Measurements from ENCODE around the gene PFKFB3. TPM values are rescaled to one million over a fixed set of nuclear protein-coding genes. Genes with fewer than 3 reads are reported as not detected.

The PFKFB3 gene
- total and polyA plus RNA-seq, 2 of the 13 experiments (the other 11 are each of a cell fraction or from before 2014, with no cell fraction given) = 1.2 to 13.3 TPM

GRCh38 chr10:6171881-6172695 is 30.6 kb upstream of the PFKFB3 start (continued):
- no peak for TF ChIP-seq ZUFSP (CRISPR knock-in tag; IDR thresholded peaks at IDR 0.05; ENCODE audit: borderline replicate concordance)
- no peak for TF ChIP-seq ZNF451 (CRISPR knock-in tag; IDR thresholded peaks at IDR 0.05)
- no peak for TF ChIP-seq RFX3 (CRISPR knock-in tag; IDR thresholded peaks at IDR 0.05)
- no peak for TF ChIP-seq ZFP36L1 (CRISPR knock-in tag; IDR thresholded peaks at IDR 0.05)
- no peak for TF ChIP-seq MTF1 (CRISPR knock-in tag; IDR thresholded peaks at IDR 0.05)

DNA sequence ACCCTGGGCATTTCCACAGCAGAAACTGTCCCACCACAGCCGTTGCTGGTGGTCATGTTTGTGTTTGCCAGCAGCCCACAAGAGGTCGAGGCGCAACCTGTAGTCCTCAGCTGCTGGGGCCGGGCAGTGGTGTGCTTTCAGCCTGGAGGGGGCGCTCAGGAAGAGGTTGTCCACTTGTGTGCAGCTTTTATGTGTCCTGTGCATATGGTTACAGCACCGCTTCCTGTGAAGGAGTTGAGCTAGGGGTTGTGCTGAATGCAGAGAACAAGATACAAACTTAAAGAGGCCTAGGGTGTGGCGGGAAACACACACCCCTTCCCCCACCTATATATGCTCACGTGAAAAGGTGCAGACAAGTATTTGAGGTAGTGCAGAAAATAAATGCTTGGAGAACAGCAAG is 29.5 kb upstream of the PFKFB3 start:
- H3K9me3 ChIP-seq (ENCODE audit: low read length) = no peaks in the 10 kb centered on the region
- WGBS (ENCODE audit: low lambda C conversion rate) = 25% methylated on average over 8 of the region's 8 CpGs
- no peak overlapping the region for H3K9ac ChIP-seq (ENCODE audit: insufficient read depth, low read depth, low read length)
- DNase-seq (ENCODE audit: low spot score) = peak; percentile 45
- no peak overlapping the region for H3K27ac ChIP-seq (ENCODE audit: extremely low read length, insufficient read depth, low read length)
- peaks cover 17% of the 10 kb centered on the region for H3K4me1 ChIP-seq (ENCODE audit: insufficient read depth, low read length)
- no TSS peak for BruUV-seq (replicated peaks)
- CTCF ChIA-PET (ENCODE audit: low intra/inter-chr PET ratio, low total read pairs) = no interaction called here
- H3K4me3 ChIP-seq (replicated peaks in 1 of 3; ENCODE audit: insufficient read depth in 1 of 3, low read depth in 2 of 3, low read length in 3 of 3) = no peak overlapping the region
- intact Hi-C loops (cut with micrococcal nuclease; ENCODE audit: unreplicated experiment) = loop anchor here (1.0 kb wide), 1 partner anchor 233 kb away; no protein-coding TSS in a partner anchor
- no peaks in the 10 kb centered on the region for H4K20me1 ChIP-seq (ENCODE audit: insufficient read depth, low read length)
- 0 out of 2 replicates have a peak overlapping the region, but pooled peaks have one; percentile 19 for H3K4me2 ChIP-seq (ENCODE audit: low read depth, low read length)
- in situ Hi-C loops (cut with HindIII; ENCODE audit: extremely low pct_ligation_motif_present, low pct_unique_long_range_greater_than_20kb) = loop anchor here (10.0 kb wide), 1 partner anchor 232 kb away; no protein-coding TSS in a partner anchor
- ATAC-seq = peak; percentile 94
- no peaks in the 10 kb centered on the region for H3K36me3 ChIP-seq (replicated peaks in 1 of 2; ENCODE audit: control insufficient read depth in 1 of 2, insufficient read depth in 2 of 2, low read length in 2 of 2)
- H3K79me2 ChIP-seq (ENCODE audit: insufficient read depth, low read length) = no peaks in the 10 kb centered on the region
- no peak for FAIRE-seq
- H2AFZ ChIP-seq (ENCODE audit: low read length) = no peak overlapping the region
- peaks cover 0 to 2% of the 10 kb centered on the region in 2 experiments; a peak in 1 of 5 replicates for H3K27me3 ChIP-seq (ENCODE audit: control insufficient read depth in 1 of 2, insufficient read depth in 2 of 2, low read length in 2 of 2)
- POLR2A ChIA-PET = no interaction called here
- TF ChIP-seq ZBTB33 (CRISPR knock-in tag; IDR thresholded peaks at IDR 0.05) = peak; percentile 61; the same call in 1 of the 2 replicates
- peak; percentile 31 for TF ChIP-seq SMC3 (IDR thresholded peaks at IDR 0.05; ENCODE audit: low read length)
- TF ChIP-seq, protein P1, sequence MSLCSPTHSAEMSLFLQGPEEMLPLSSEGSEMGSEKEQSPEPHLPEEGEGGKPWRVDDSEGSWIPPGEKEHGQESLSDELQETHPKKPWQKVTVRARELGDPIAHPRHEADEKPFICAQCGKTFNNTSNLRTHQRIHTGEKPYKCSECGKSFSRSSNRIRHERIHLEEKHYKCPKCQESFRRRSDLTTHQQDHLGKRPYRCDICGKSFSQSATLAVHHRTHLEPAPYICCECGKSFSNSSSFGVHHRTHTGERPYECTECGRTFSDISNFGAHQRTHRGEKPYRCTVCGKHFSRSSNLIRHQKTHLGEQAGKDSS (CRISPR knock-in tag; IDR thresholded peaks at IDR 0.05; ENCODE audit: borderline replicate concordance, low read depth) = no peak
- no peak for TF ChIP-seq ZNF260 (CRISPR knock-in tag; IDR thresholded peaks at IDR 0.05; ENCODE audit: borderline replicate concordance, low read depth)
- no peak for TF ChIP-seq ZMAT3 (CRISPR knock-in tag; conservative IDR thresholded peaks at IDR 0.05)
- TF ChIP-seq SPEN (CRISPR knock-in tag; IDR thresholded peaks at IDR 0.05; ENCODE audit: low read depth) = no peak
- no peak for TF ChIP-seq ZNF740 (CRISPR knock-in tag; IDR thresholded peaks at IDR 0.05)
- TF ChIP-seq SNRNP70 (IDR thresholded peaks at IDR 0.05; ENCODE audit: low read depth, low read length) = no peak
- 0 out of 2 replicates have a peak, but pooled peaks have one; percentile 29 for TF ChIP-seq ZFP91 (CRISPR knock-in tag; IDR thresholded peaks at IDR 0.05; ENCODE audit: borderline replicate concordance)
